A549 treated with CORT108297 at 1 μM for 4 hours (cell line): Measurements from ENCODE around the gene ENOPH1. TPM values are rescaled to one million over a fixed set of nuclear protein-coding genes. Genes with fewer than 3 reads are reported as not detected.

Experiments
- total RNA-seq: library from RNA; stranded (reverse); fragments of 200-300 nt; extraction: Qiagen RNA extraction; gene quantifications from 5 replicates; pipeline ENCODE4 v1.2.3, GENCODE V29; 2022

ENOPH1 gene
- total RNA-seq: 28.4 to 33.2 TPM (median 31.9 TPM) in 5 replicates

GRCh38 chr4:82430193-82430963, at the start of gene ENOPH1, which contains the start of gene HNRNPDL:
TSS of gene ENOPH1 (plus strand) at chr4:82430590. CDS start at chr4:82430830, 240 bp downstream.
TSS of gene HNRNPDL (minus strand) at chr4:82430462. CDS start at chr4:82429690, 772 bp downstream.

Other genes with a start within 250 kb of the ENOPH1 start
- 212 to 337 TPM (median 215 TPM) in 5 replicates for gene HNRNPD, start 56.6 kb upstream of the ENOPH1 start, total RNA-seq
- gene HNRNPDL, start 128 bp upstream of the ENOPH1 start, total RNA-seq: 201 to 352 TPM (median 245 TPM) in 5 replicates
- 0.65 to 1.6 TPM (median 1.2 TPM) in 5 replicates for gene TMEM150C, start 131.4 kb downstream of the ENOPH1 start, total RNA-seq